ENCODE data around the gene MCTP1.

Gene MCTP1

GRCh38 chr5:95087816-95088317, 197.0 kb downstream of the MCTP1 start:
- DNase-seq (ENCODE audit: low read depth in 1 of 2, low spot score in 1 of 2): no peak
- no peak for TF ChIP-seq JUND (IDR thresholded peaks at IDR 0.05; ENCODE audit: low read depth)
- in situ Hi-C loops (cut with HindIII; ENCODE audit: low pct_unique_long_range_greater_than_20kb, low sequenced_read_pairs): no loop called here

GRCh38 chr5:95086927-95087815, 197.7 kb downstream of the MCTP1 start:
- in situ Hi-C loops (cut with HindIII; ENCODE audit: low pct_unique_long_range_greater_than_20kb, low sequenced_read_pairs): no loop called here
- no peak for TF ChIP-seq JUND (IDR thresholded peaks at IDR 0.05; ENCODE audit: low read depth)
- no peak for DNase-seq (ENCODE audit: low read depth in 1 of 2, low spot score in 1 of 2)

- no peak for DNase-seq (ENCODE audit: low read depth in 1 of 2, low spot score in 1 of 2)
- no peak for TF ChIP-seq JUND (IDR thresholded peaks at IDR 0.05; ENCODE audit: low read depth)
- in situ Hi-C loops (cut with HindIII; ENCODE audit: low pct_unique_long_range_greater_than_20kb, low sequenced_read_pairs): no loop called here
Observed at GRCh38 chr5:95084757-95085156, 200.1 kb downstream of the MCTP1 start.

GRCh38 chr5:95083606-95084005, 201.3 kb downstream of the MCTP1 start:
- in situ Hi-C loops (cut with HindIII; ENCODE audit: low pct_unique_long_range_greater_than_20kb, low sequenced_read_pairs): no loop called here
- DNase-seq (ENCODE audit: low read depth in 1 of 2, low spot score in 1 of 2): no peak
- TF ChIP-seq JUND (IDR thresholded peaks at IDR 0.05; ENCODE audit: low read depth): no peak

- no peak for DNase-seq (ENCODE audit: low read depth in 1 of 2, low spot score in 1 of 2)
- in situ Hi-C loops (cut with HindIII; ENCODE audit: low pct_unique_long_range_greater_than_20kb, low sequenced_read_pairs): no loop called here
Observed at GRCh38 chr5:95081982-95082381, 202.9 kb downstream of the MCTP1 start.

GRCh38 chr5:95081500-95081960, 203.4 kb downstream of the MCTP1 start:
- DNase-seq (ENCODE audit: low read depth in 1 of 2, low spot score in 1 of 2): peak in 1 of 2 experiments; percentile 13
- no peak for TF ChIP-seq JUND (IDR thresholded peaks at IDR 0.05; ENCODE audit: low read depth)
- in situ Hi-C loops (cut with HindIII; ENCODE audit: low pct_unique_long_range_greater_than_20kb, low sequenced_read_pairs): no loop called here

More at GRCh38 chr5:95081982-95082381, 202.9 kb downstream of the MCTP1 start:
- TF ChIP-seq JUND (IDR thresholded peaks at IDR 0.05; ENCODE audit: low read depth): no peak

- no peak for DNase-seq (ENCODE audit: low read depth in 1 of 2, low spot score in 1 of 2)
- in situ Hi-C loops (cut with HindIII; ENCODE audit: low pct_unique_long_range_greater_than_20kb, low sequenced_read_pairs): no loop called here
Observed at GRCh38 chr5:95080441-95080840, 204.5 kb downstream of the MCTP1 start.

GRCh38 chr5:95080030-95080429, 204.9 kb downstream of the MCTP1 start:
- no peak for DNase-seq (ENCODE audit: low read depth in 1 of 2, low spot score in 1 of 2)
- no peak for TF ChIP-seq JUND (IDR thresholded peaks at IDR 0.05; ENCODE audit: low read depth)
- in situ Hi-C loops (cut with HindIII; ENCODE audit: low pct_unique_long_range_greater_than_20kb, low sequenced_read_pairs): no loop called here

More at GRCh38 chr5:95080441-95080840, 204.5 kb downstream of the MCTP1 start:
- no peak for TF ChIP-seq JUND (IDR thresholded peaks at IDR 0.05; ENCODE audit: low read depth)

- no peak for DNase-seq (ENCODE audit: low read depth in 1 of 2, low spot score in 1 of 2)
- TF ChIP-seq JUND (IDR thresholded peaks at IDR 0.05; ENCODE audit: low read depth): no peak
- in situ Hi-C loops (cut with HindIII; ENCODE audit: low pct_unique_long_range_greater_than_20kb, low sequenced_read_pairs): no loop called here
Observed at GRCh38 chr5:95078868-95079267, 206.0 kb downstream of the MCTP1 start.

- in situ Hi-C loops (cut with HindIII; ENCODE audit: low pct_unique_long_range_greater_than_20kb, low sequenced_read_pairs): no loop called here
- TF ChIP-seq JUND (IDR thresholded peaks at IDR 0.05; ENCODE audit: low read depth): no peak
- DNase-seq (ENCODE audit: low read depth in 1 of 2, low spot score in 1 of 2): no peak
Observed at GRCh38 chr5:95076395-95077185, 208.3 kb downstream of the MCTP1 start.

- TF ChIP-seq JUND (IDR thresholded peaks at IDR 0.05; ENCODE audit: low read depth): no peak
- no peak for DNase-seq (ENCODE audit: low read depth in 1 of 2, low spot score in 1 of 2)
- in situ Hi-C loops (cut with HindIII; ENCODE audit: low pct_unique_long_range_greater_than_20kb, low sequenced_read_pairs): no loop called here
Observed at GRCh38 chr5:95075111-95075510, 209.8 kb downstream of the MCTP1 start.

GRCh38 chr5:95072281-95072680, 212.6 kb downstream of the MCTP1 start:
- no peak for DNase-seq (ENCODE audit: low read depth in 1 of 2, low spot score in 1 of 2)
- TF ChIP-seq JUND (IDR thresholded peaks at IDR 0.05; ENCODE audit: low read depth): no peak
- in situ Hi-C loops (cut with HindIII; ENCODE audit: low pct_unique_long_range_greater_than_20kb, low sequenced_read_pairs): no loop called here

GRCh38 chr5:95070866-95071265, 214.0 kb downstream of the MCTP1 start:
- no peak for TF ChIP-seq JUND (IDR thresholded peaks at IDR 0.05; ENCODE audit: low read depth)
- DNase-seq (ENCODE audit: low read depth in 1 of 2, low spot score in 1 of 2): no peak
- in situ Hi-C loops (cut with HindIII; ENCODE audit: low pct_unique_long_range_greater_than_20kb, low sequenced_read_pairs): no loop called here
